OCI-LY3 (cell line): Measurements from ENCODE around the gene GHRHR.

ENCODE experiments used
- EZH2phosphoT487 ChIP-seq: fragments of 200-600 bp; shearing (Covaris generic); IDR thresholded peaks from 2 replicates; pipeline ENCODE4 v1.6.1; 2018; ENCODE audit warnings: antibody characterized with exemption, mixed run types, low read depth
- TF ChIP-seq, protein P1 (sequence below): fragments of 200-600, 300-600 bp; sonication (generic); IDR thresholded peaks from 2 replicates; pipeline ENCODE4 v1.5.1; 2014; ENCODE audit warnings: antibody characterized with exemption, low read length, low read depth

DNA sequence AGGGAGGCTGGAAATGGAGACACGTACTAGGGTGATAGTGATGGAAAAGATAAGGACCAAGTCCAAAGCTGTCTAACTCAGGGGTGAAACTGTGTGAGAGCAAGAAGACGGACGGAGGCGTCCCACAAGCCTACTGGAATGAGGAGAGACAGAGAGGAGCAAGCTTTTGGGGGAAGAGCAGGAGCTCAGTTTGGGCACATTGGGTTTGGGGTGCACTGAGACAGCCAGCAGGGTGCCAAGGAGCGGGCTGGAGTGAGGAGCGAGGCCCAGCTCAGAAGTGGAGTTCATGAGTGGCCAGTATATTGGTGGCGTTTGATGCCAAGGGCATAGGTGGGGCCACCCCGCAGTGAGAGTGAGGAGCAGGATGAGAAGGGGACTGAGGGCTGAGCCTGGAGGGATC is 22.6 kb downstream of the GHRHR start:
- TF ChIP-seq, protein P1, sequence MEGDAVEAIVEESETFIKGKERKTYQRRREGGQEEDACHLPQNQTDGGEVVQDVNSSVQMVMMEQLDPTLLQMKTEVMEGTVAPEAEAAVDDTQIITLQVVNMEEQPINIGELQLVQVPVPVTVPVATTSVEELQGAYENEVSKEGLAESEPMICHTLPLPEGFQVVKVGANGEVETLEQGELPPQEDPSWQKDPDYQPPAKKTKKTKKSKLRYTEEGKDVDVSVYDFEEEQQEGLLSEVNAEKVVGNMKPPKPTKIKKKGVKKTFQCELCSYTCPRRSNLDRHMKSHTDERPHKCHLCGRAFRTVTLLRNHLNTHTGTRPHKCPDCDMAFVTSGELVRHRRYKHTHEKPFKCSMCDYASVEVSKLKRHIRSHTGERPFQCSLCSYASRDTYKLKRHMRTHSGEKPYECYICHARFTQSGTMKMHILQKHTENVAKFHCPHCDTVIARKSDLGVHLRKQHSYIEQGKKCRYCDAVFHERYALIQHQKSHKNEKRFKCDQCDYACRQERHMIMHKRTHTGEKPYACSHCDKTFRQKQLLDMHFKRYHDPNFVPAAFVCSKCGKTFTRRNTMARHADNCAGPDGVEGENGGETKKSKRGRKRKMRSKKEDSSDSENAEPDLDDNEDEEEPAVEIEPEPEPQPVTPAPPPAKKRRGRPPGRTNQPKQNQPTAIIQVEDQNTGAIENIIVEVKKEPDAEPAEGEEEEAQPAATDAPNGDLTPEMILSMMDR, result no peak
- no peak for TF ChIP-seq EZH2phosphoT487
